K562 (cell line): Measurements from ENCODE around the gene ANXA2. TPM values are rescaled to one million over a fixed set of nuclear protein-coding genes. Genes with fewer than 3 reads are reported as not detected.
A peak's percentile ranks its signal among the peaks of the same experiment; 100 is the strongest.

Experiments used
- BCL6 ChIP-seq: fragments of 250-450 bp; sonication (Bioruptor Pico); IDR thresholded peaks from 2 replicates; pipeline ENCODE4 v1.4.0; 2020
- CBFA2T3 ChIP-seq: fragments of 450-650 bp; IDR thresholded peaks from 2 replicates; pipeline ENCODE4 v1.6.1; 2017
- ELF4 ChIP-seq: fragments of 450-650 bp; formaldehyde crosslinking; IDR thresholded peaks from 2 replicates; pipeline ENCODE4 v1.4.0; 2022; ENCODE audit warnings: missing genetic modification characterization
- FUS ChIP-seq: fragments of 200-400 bp; formaldehyde crosslinking; optimal IDR thresholded peaks from 2 replicates; pipeline ENCODE3; 2017; ENCODE audit warnings: low read depth, low read length
- MYNN ChIP-seq, 2 experiments: sonication (generic); formaldehyde crosslinking in 1 of 2; IDR thresholded peaks; 2 replicates each; pipeline versions ENCODE4 v1.5.0 to v1.6.1; 2016 to 2020; ENCODE audit warnings: antibody characterized with exemption in 1 of 2, missing genetic modification reagents in 1 of 2
- NR2F6 ChIP-seq: fragments of 450-650 bp; formaldehyde crosslinking; IDR thresholded peaks from 2 replicates; pipeline ENCODE4 v1.4.0; 2020; ENCODE audit warnings: mild to moderate bottlenecking
- SOX6 ChIP-seq: fragments of 450-650 bp; IDR thresholded peaks from 2 replicates; pipeline ENCODE4 v1.6.1; 2014; ENCODE audit warnings: mild to moderate bottlenecking
- TAL1 ChIP-seq: fragments of 450-650 bp; IDR thresholded peaks from 2 replicates; pipeline ENCODE4 v1.6.1; 2016; ENCODE audit warnings: mild to moderate bottlenecking
- TEAD1 ChIP-seq, 2 experiments: fragments of 450-650 bp in 1 of 2; sonication (generic) in 1 of 2; formaldehyde crosslinking; IDR thresholded peaks; 2 replicates each; pipeline versions ENCODE4 v1.4.0 to v1.8.0; 2020 to 2022; ENCODE audit warnings: mild to moderate bottlenecking in 2 of 2, missing genetic modification reagents in 1 of 2
- ZBTB8A ChIP-seq: fragments of 450-650 bp; IDR thresholded peaks from 2 replicates; pipeline ENCODE4 v1.6.1; 2018; ENCODE audit warnings: mild to moderate bottlenecking, moderate library complexity; ENCODE audit not compliant: partially characterized antibody
- ZC3H8 ChIP-seq: fragments of 450-650 bp; IDR thresholded peaks from 2 replicates; pipeline ENCODE4 v1.6.1; 2017
- ZNF3 ChIP-seq: fragments of 250-450 bp; sonication (Bioruptor Pico); IDR thresholded peaks from 2 replicates; pipeline ENCODE4 v1.5.0; 2021; ENCODE audit warnings: mild to moderate bottlenecking, moderate library complexity
- ZNF41 ChIP-seq: fragments of 250-450 bp; sonication (Bioruptor Pico); conservative IDR thresholded peaks from 2 replicates; pipeline ENCODE4 v1.4.0; 2020; ENCODE audit warnings: mild to moderate bottlenecking
- ZNF699 ChIP-seq: fragments of 250-450 bp; sonication (Bioruptor Pico); IDR thresholded peaks from 2 replicates; pipeline ENCODE4 v1.8.0; 2021; ENCODE audit warnings: mild to moderate bottlenecking, moderate library complexity; ENCODE audit not compliant: insufficient replicate concordance
- polyA plus RNA-seq, 8 experiments: library from polyadenylated mRNA; depleted of rRNA in 4 of 8; stranded (reverse) in 5 of 8; unstranded in 3 of 8; fragments of >200 nt; fragmentation: Nextera tagmentation in 2 of 8; fragmentation: Illumina TruSeq in 1 of 8; extraction: Ambion mirVana in 2 of 8; extraction: Trizol in 1 of 8; gene quantifications; 2 replicates each; pipeline versions ENCODE4 v1.2.1 to v1.2.3, GENCODE V29; 2011 to 2014; ENCODE audit warnings: inconsistent platforms in 1 of 8, missing spikeins in 1 of 8
- total RNA-seq, 7 experiments: library from RNA; depleted of rRNA in 6 of 7; stranded (reverse); fragments of >200 nt in 6 of 7; fragmentation: Illumina TruSeq in 2 of 7; extraction: Trizol in 2 of 7; gene quantifications; 2 replicates each; pipeline versions ENCODE4 v1.2.1 to v1.2.3, GENCODE V29; 2011 to 2021; ENCODE audit warnings: low replicate concordance in 1 of 7
- TF ChIP-seq, protein P1 (sequence below): sonication (generic); formaldehyde crosslinking; IDR thresholded peaks from 2 replicates; pipeline ENCODE4 v1.8.1; 2022; ENCODE audit warnings: missing genetic modification reagents
- TF ChIP-seq, protein P2 (sequence below): sonication (generic); formaldehyde crosslinking; IDR thresholded peaks from 2 replicates; pipeline ENCODE4 v1.8.0; 2023; ENCODE audit warnings: mild to moderate bottlenecking, missing genetic modification reagents
- TF ChIP-seq, protein P3 (sequence below): fragments of 450-650 bp; formaldehyde crosslinking; IDR thresholded peaks from 2 replicates; pipeline ENCODE4 v1.4.0; 2020; ENCODE audit warnings: mild to moderate bottlenecking, mixed read lengths
- TF ChIP-seq, protein P4 (sequence below): sonication (generic); formaldehyde crosslinking; IDR thresholded peaks from 2 replicates; pipeline ENCODE4 v1.9.0; 2022; ENCODE audit warnings: mild to moderate bottlenecking, missing genetic modification reagents
- TF ChIP-seq, protein P5 (sequence below): fragments of 450-650 bp; formaldehyde crosslinking; conservative IDR thresholded peaks from 2 replicates; pipeline ENCODE4 v1.4.0; 2022; ENCODE audit warnings: mild to moderate bottlenecking, missing genetic modification characterization
- TF ChIP-seq, protein P6 (sequence below): fragments of 450-650 bp; IDR thresholded peaks from 2 replicates; pipeline ENCODE4 v1.7.0; 2016; ENCODE audit warnings: borderline replicate concordance

ANXA2 gene
- total and polyA plus RNA-seq, 9 of the 15 experiments (the other 6 are each of a cell fraction or from before 2014, with no cell fraction given), result 301 to 1,102 (median 452) TPM

DNA sequence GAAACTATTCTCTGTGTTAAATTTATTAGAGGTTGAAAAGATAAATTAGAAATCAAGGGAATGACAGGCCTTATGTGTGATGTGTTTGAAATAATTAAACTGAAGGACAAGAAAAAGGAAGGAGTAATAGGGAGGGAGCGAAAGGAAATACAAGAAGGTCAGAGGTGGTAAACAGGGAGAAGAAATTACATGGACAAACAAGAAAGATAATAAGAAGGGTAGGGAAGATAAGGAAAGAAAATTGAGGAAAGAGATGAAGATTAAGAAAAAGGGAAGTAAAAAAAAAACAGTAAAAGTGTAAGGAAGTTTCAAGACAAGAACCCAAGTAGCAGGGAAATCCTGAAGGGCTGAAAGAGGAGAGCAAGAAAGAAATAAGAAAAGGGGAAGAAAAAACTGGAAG, 26.2 kb upstream of the ANXA2 start (continued):
- TF ChIP-seq, protein P1, sequence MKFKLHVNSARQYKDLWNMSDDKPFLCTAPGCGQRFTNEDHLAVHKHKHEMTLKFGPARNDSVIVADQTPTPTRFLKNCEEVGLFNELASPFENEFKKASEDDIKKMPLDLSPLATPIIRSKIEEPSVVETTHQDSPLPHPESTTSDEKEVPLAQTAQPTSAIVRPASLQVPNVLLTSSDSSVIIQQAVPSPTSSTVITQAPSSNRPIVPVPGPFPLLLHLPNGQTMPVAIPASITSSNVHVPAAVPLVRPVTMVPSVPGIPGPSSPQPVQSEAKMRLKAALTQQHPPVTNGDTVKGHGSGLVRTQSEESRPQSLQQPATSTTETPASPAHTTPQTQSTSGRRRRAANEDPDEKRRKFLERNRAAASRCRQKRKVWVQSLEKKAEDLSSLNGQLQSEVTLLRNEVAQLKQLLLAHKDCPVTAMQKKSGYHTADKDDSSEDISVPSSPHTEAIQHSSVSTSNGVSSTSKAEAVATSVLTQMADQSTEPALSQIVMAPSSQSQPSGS, result no peak
- no peak for TF ChIP-seq ZBTB8A
- TF ChIP-seq, protein P2, sequence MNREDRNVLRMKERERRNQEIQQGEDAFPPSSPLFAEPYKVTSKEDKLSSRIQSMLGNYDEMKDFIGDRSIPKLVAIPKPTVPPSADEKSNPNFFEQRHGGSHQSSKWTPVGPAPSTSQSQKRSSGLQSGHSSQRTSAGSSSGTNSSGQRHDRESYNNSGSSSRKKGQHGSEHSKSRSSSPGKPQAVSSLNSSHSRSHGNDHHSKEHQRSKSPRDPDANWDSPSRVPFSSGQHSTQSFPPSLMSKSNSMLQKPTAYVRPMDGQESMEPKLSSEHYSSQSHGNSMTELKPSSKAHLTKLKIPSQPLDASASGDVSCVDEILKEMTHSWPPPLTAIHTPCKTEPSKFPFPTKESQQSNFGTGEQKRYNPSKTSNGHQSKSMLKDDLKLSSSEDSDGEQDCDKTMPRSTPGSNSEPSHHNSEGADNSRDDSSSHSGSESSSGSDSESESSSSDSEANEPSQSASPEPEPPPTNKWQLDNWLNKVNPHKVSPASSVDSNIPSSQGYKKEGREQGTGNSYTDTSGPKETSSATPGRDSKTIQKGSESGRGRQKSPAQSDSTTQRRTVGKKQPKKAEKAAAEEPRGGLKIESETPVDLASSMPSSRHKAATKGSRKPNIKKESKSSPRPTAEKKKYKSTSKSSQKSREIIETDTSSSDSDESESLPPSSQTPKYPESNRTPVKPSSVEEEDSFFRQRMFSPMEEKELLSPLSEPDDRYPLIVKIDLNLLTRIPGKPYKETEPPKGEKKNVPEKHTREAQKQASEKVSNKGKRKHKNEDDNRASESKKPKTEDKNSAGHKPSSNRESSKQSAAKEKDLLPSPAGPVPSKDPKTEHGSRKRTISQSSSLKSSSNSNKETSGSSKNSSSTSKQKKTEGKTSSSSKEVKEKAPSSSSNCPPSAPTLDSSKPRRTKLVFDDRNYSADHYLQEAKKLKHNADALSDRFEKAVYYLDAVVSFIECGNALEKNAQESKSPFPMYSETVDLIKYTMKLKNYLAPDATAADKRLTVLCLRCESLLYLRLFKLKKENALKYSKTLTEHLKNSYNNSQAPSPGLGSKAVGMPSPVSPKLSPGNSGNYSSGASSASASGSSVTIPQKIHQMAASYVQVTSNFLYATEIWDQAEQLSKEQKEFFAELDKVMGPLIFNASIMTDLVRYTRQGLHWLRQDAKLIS, result no peak
- TF ChIP-seq ZNF41 (CRISPR knock-in tag), result no peak
- TF ChIP-seq, protein P3, sequence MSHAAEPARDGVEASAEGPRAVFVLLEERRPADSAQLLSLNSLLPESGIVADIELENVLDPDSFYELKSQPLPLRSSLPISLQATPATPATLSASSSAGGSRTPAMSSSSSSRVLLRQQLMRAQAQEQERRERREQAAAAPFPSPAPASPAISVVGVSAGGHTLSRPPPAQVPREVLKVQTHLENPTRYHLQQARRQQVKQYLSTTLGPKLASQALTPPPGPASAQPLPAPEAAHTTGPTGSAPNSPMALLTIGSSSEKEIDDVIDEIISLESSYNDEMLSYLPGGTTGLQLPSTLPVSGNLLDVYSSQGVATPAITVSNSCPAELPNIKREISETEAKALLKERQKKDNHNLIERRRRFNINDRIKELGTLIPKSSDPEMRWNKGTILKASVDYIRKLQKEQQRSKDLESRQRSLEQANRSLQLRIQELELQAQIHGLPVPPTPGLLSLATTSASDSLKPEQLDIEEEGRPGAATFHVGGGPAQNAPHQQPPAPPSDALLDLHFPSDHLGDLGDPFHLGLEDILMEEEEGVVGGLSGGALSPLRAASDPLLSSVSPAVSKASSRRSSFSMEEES (CRISPR knock-in tag), result no peak
- no peak for TF ChIP-seq MYNN (IDR thresholded peaks at IDR 0.05)
- no peak for TF ChIP-seq MYNN (CRISPR knock-in tag; IDR thresholded peaks at IDR 0.05)
- TF ChIP-seq SOX6, result peak; percentile 71; the same call in 1 of the 2 replicates
- TF ChIP-seq TAL1, result peak; percentile 59
- TF ChIP-seq, protein P4, sequence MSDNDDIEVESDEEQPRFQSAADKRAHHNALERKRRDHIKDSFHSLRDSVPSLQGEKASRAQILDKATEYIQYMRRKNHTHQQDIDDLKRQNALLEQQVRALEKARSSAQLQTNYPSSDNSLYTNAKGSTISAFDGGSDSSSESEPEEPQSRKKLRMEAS (CRISPR knock-in tag), result no peak
- TF ChIP-seq ZNF699, result no peak
- no peak for TF ChIP-seq ZNF3 (CRISPR knock-in tag)
- TF ChIP-seq ZC3H8, result no peak
- TF ChIP-seq, protein P5, sequence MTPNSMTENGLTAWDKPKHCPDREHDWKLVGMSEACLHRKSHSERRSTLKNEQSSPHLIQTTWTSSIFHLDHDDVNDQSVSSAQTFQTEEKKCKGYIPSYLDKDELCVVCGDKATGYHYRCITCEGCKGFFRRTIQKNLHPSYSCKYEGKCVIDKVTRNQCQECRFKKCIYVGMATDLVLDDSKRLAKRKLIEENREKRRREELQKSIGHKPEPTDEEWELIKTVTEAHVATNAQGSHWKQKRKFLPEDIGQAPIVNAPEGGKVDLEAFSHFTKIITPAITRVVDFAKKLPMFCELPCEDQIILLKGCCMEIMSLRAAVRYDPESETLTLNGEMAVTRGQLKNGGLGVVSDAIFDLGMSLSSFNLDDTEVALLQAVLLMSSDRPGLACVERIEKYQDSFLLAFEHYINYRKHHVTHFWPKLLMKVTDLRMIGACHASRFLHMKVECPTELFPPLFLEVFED, result 0 out of 2 replicates have a peak, but pooled peaks have one; percentile 11
- TF ChIP-seq FUS, result no peak
- TF ChIP-seq, protein P6, sequence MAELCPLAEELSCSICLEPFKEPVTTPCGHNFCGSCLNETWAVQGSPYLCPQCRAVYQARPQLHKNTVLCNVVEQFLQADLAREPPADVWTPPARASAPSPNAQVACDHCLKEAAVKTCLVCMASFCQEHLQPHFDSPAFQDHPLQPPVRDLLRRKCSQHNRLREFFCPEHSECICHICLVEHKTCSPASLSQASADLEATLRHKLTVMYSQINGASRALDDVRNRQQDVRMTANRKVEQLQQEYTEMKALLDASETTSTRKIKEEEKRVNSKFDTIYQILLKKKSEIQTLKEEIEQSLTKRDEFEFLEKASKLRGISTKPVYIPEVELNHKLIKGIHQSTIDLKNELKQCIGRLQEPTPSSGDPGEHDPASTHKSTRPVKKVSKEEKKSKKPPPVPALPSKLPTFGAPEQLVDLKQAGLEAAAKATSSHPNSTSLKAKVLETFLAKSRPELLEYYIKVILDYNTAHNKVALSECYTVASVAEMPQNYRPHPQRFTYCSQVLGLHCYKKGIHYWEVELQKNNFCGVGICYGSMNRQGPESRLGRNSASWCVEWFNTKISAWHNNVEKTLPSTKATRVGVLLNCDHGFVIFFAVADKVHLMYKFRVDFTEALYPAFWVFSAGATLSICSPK, result no peak
- TF ChIP-seq BCL6 (CRISPR knock-in tag), result no peak
- peak; percentile 63 for TF ChIP-seq CBFA2T3
- no peak for TF ChIP-seq TEAD1 (CRISPR knock-in tag; IDR thresholded peaks at IDR 0.05)
- peak; percentile 59; the same call in 1 of the 2 replicates for TF ChIP-seq ELF4 (CRISPR knock-in tag)
- TF ChIP-seq NR2F6 (CRISPR knock-in tag), result no peak
